Activated CD8-positive, alpha-beta memory T cell treated with anti-CD3 and anti-CD28 coated beads, Interleukin-2, amount 10 ng/mL, durations not matched to agents 7 days and 5 days (primary cell): Measurements from ENCODE around the gene EXD1. TPM values are rescaled to one million over a fixed set of nuclear protein-coding genes. Genes with fewer than 3 reads are reported as not detected.

Source experiments
- ATAC-seq: fragments of 150-1000 bp; cut with Tn5 transposase; one replicate; pipeline ENCODE4 v1.10.0; 2021; ENCODE audit warnings: moderate library complexity
- CTCF ChIA-PET: fragments of 350-600 bp; sonication (Branson Sonifier 250); formaldehyde crosslinking; loops from one replicate; lab custom pipeline; 2021; ENCODE audit warnings: antibody characterized with exemption; lab: Charles Lee
- DNase-seq: peaks from one replicate; pipeline ENCODE4 v3.0.0-alpha.2; 2020
- H3K27ac Mint-ChIP-seq: one replicate; pipeline ENCODE4 v1.8.0; 2021; ENCODE audit warnings: mild to moderate bottlenecking, mixed read lengths
- H3K27me3 Mint-ChIP-seq: one replicate; pipeline ENCODE4 v1.8.0; 2021; ENCODE audit warnings: mixed read lengths
- H3K36me3 Mint-ChIP-seq: one replicate; pipeline ENCODE4 v1.8.0; 2021; ENCODE audit warnings: mild to moderate bottlenecking, mixed read lengths
- H3K4me1 Mint-ChIP-seq: one replicate; pipeline ENCODE4 v1.8.0; 2021; ENCODE audit warnings: mixed read lengths
- H3K4me3 Mint-ChIP-seq: one replicate; pipeline ENCODE4 v1.8.0; 2021; ENCODE audit warnings: mild to moderate bottlenecking, moderate library complexity, mixed read lengths
- H3K9me3 Mint-ChIP-seq: one replicate; pipeline ENCODE4 v1.8.0; 2022; ENCODE audit warnings: low read depth, mixed read lengths
- total RNA-seq, 2 experiments: library from RNA; stranded (reverse); gene quantifications; one replicate each; pipeline ENCODE4 v1.2.3, GENCODE V29; 2021

Gene EXD1
- total RNA-seq, 2 experiments from 2014 or later: not detected

GRCh38 chr15:41215708-41216107 lies 14.8 kb downstream of the EXD1 start:
- no peak overlapping the region for H3K27ac Mint-ChIP-seq
- no peak for DNase-seq
- no peak overlapping the region for H3K4me3 Mint-ChIP-seq
- CTCF ChIA-PET: no interaction called here
- ATAC-seq: no peak
- H3K9me3 Mint-ChIP-seq: no peaks in the 10 kb centered on the region
- no peaks in the 10 kb centered on the region for H3K4me1 Mint-ChIP-seq
- H3K27me3 Mint-ChIP-seq: peaks cover 44% of the 10 kb centered on the region
- no peaks in the 10 kb centered on the region for H3K36me3 Mint-ChIP-seq

- H3K4me1 Mint-ChIP-seq: no peaks in the 10 kb centered on the region
- H3K27me3 Mint-ChIP-seq: peaks cover 27% of the 10 kb centered on the region
- ATAC-seq (no peak), DNase-seq (no peak)
- CTCF ChIA-PET: interaction anchor here (0.7 to 1.7 kb wide), 2 partner anchors 22 to 111 kb away, joined by 3 to 4 read pairs; no protein-coding TSS in a partner anchor
- H3K27ac Mint-ChIP-seq: no peak overlapping the region
- no peaks in the 10 kb centered on the region for H3K36me3 Mint-ChIP-seq
- no peaks in the 10 kb centered on the region for H3K9me3 Mint-ChIP-seq
- no peak overlapping the region for H3K4me3 Mint-ChIP-seq
These were observed 22.7 kb downstream of the EXD1 start for GRCh38 chr15:41207687-41208448.

- Mint-ChIP-seq H3K4me1 (no peaks in the 10 kb centered on the region), H3K27ac (no peak overlapping the region), H3K9me3 (no peaks in the 10 kb centered on the region), H3K4me3 (no peak overlapping the region), H3K36me3 (no peaks in the 10 kb centered on the region), H3K27me3 (peaks cover 25% of the 10 kb centered on the region)
- no peak for DNase-seq
- no peak for ATAC-seq
- CTCF ChIA-PET: no interaction called here
These were observed 25.2 kb downstream of the EXD1 start for GRCh38 chr15:41205315-41205714.

- Mint-ChIP-seq H3K9me3 (no peaks in the 10 kb centered on the region), H3K4me1 (no peaks in the 10 kb centered on the region), H3K27ac (no peak overlapping the region), H3K36me3 (no peaks in the 10 kb centered on the region), H3K4me3 (no peak overlapping the region), H3K27me3 (peaks cover 12% of the 10 kb centered on the region)
- no peak for ATAC-seq
- no peak for DNase-seq
- CTCF ChIA-PET: interaction anchor here (1.0 kb wide), 1 partner anchor 299 kb away, joined by 4 read pairs; no protein-coding TSS in a partner anchor
These were observed 27.2 kb downstream of the EXD1 start for GRCh38 chr15:41203395-41203794.

GRCh38 chr15:41199470-41199869 lies 31.1 kb downstream of the EXD1 start:
- no peaks in the 10 kb centered on the region for H3K36me3 Mint-ChIP-seq
- CTCF ChIA-PET: interaction anchor here (0.6 to 1.1 kb wide), 2 partner anchors 178 to 288 kb away, joined by 3 to 4 read pairs; no protein-coding TSS in a partner anchor

GRCh38 chr15:41194444-41194843 lies 36.1 kb downstream of the EXD1 start:
- Mint-ChIP-seq H3K27ac (no peak overlapping the region), H3K4me1 (peaks cover 1% of the 10 kb centered on the region), H3K9me3 (no peaks in the 10 kb centered on the region), H3K27me3 (no peaks in the 10 kb centered on the region), H3K36me3 (no peaks in the 10 kb centered on the region), H3K4me3 (no peak overlapping the region)
- CTCF ChIA-PET: interaction anchor here (0.9 to 2.1 kb wide), 2 partner anchors 289 to 335 kb away, joined by 3 to 4 read pairs; no protein-coding TSS in a partner anchor
- DNase-seq (no peak), ATAC-seq (no peak)

More at GRCh38 chr15:41199470-41199869, 31.1 kb downstream of the EXD1 start:
- DNase-seq: no peak
- Mint-ChIP-seq H3K9me3 (no peaks in the 10 kb centered on the region), H3K27me3 (peaks cover 3% of the 10 kb centered on the region), H3K27ac (no peak overlapping the region), H3K4me3 (no peak overlapping the region), H3K4me1 (peaks cover 1% of the 10 kb centered on the region)
- ATAC-seq: no peak

- Mint-ChIP-seq H3K4me1 (peaks cover 1% of the 10 kb centered on the region), H3K27ac (no peak overlapping the region), H3K27me3 (peaks cover 13% of the 10 kb centered on the region), H3K9me3 (no peaks in the 10 kb centered on the region), H3K4me3 (no peak overlapping the region), H3K36me3 (no peaks in the 10 kb centered on the region)
- DNase-seq (no peak), ATAC-seq (no peak)
- CTCF ChIA-PET: interaction anchor here (0.8 to 3.6 kb wide), 17 partner anchors 10 to 743 kb away, joined by 3 to 81 read pairs (median 3); partner anchors contain the start of genes BAHD1 and CHAC1
These were observed 47.0 kb downstream of the EXD1 start for GRCh38 chr15:41183581-41183980.

- CTCF ChIA-PET: interaction anchor here (0.8 to 1.3 kb wide), 4 partner anchors 252 to 324 kb away, joined by 3 read pairs; no protein-coding TSS in a partner anchor
- Mint-ChIP-seq H3K27me3 (peaks cover 13% of the 10 kb centered on the region), H3K4me3 (no peak overlapping the region), H3K4me1 (peaks cover 1% of the 10 kb centered on the region), H3K27ac (no peak overlapping the region), H3K36me3 (no peaks in the 10 kb centered on the region), H3K9me3 (no peaks in the 10 kb centered on the region)
- ATAC-seq (no peak), DNase-seq (no peak)
These were observed 48.3 kb downstream of the EXD1 start for GRCh38 chr15:41182266-41182665.

- no peak for ATAC-seq
- no peaks in the 10 kb centered on the region for H3K9me3 Mint-ChIP-seq
- no peak for DNase-seq
- H3K36me3 Mint-ChIP-seq: no peaks in the 10 kb centered on the region
- CTCF ChIA-PET: interaction anchor here (1.0 kb wide), 1 partner anchor 276 kb away, joined by 4 read pairs; no protein-coding TSS in a partner anchor
- H3K4me3 Mint-ChIP-seq: no peak overlapping the region
- no peak overlapping the region for H3K27ac Mint-ChIP-seq
- H3K4me1 Mint-ChIP-seq: peaks cover 1% of the 10 kb centered on the region
- H3K27me3 Mint-ChIP-seq: peaks cover 13% of the 10 kb centered on the region
These were observed 50.3 kb downstream of the EXD1 start for GRCh38 chr15:41180206-41180789.

- DNase-seq: no peak
- H3K27me3 Mint-ChIP-seq: peaks cover 12% of the 10 kb centered on the region
- CTCF ChIA-PET: no interaction called here
- H3K27ac Mint-ChIP-seq: no peak overlapping the region
- H3K4me3 Mint-ChIP-seq: no peak overlapping the region
- no peaks in the 10 kb centered on the region for H3K9me3 Mint-ChIP-seq
- no peak for ATAC-seq
- no peaks in the 10 kb centered on the region for H3K4me1 Mint-ChIP-seq
- H3K36me3 Mint-ChIP-seq: no peaks in the 10 kb centered on the region
These were observed 60.8 kb downstream of the EXD1 start for GRCh38 chr15:41169781-41170180.

GRCh38 chr15:41169086-41169485 lies 61.5 kb downstream of the EXD1 start:
- ATAC-seq (no peak), DNase-seq (no peak)
- no peaks in the 10 kb centered on the region for H3K36me3 Mint-ChIP-seq
- CTCF ChIA-PET: no interaction called here
- H3K27ac Mint-ChIP-seq: no peak overlapping the region
- no peaks in the 10 kb centered on the region for H3K9me3 Mint-ChIP-seq
- no peaks in the 10 kb centered on the region for H3K4me1 Mint-ChIP-seq
- H3K4me3 Mint-ChIP-seq: no peak overlapping the region
- peaks cover 12% of the 10 kb centered on the region for H3K27me3 Mint-ChIP-seq

- Mint-ChIP-seq H3K27me3 (peaks cover 9% of the 10 kb centered on the region), H3K4me3 (no peak overlapping the region), H3K27ac (no peak overlapping the region), H3K36me3 (no peaks in the 10 kb centered on the region), H3K9me3 (no peaks in the 10 kb centered on the region), H3K4me1 (peaks cover 15% of the 10 kb centered on the region)
- ATAC-seq (no peak), DNase-seq (no peak)
- CTCF ChIA-PET: interaction anchor here (1.2 kb wide), 1 partner anchor 19 kb away, joined by 3 read pairs; no protein-coding TSS in a partner anchor
These were observed 68.8 kb downstream of the EXD1 start for GRCh38 chr15:41161736-41162135.

GRCh38 chr15:41161336-41161735 lies 69.2 kb downstream of the EXD1 start:
- ATAC-seq (no peak), DNase-seq (no peak)
- Mint-ChIP-seq H3K4me1 (peaks cover 15% of the 10 kb centered on the region), H3K4me3 (no peak overlapping the region), H3K27me3 (peaks cover 8% of the 10 kb centered on the region), H3K36me3 (no peaks in the 10 kb centered on the region), H3K27ac (no peak overlapping the region), H3K9me3 (no peaks in the 10 kb centered on the region)
- CTCF ChIA-PET: interaction anchor here (1.2 kb wide), 1 partner anchor 19 kb away, joined by 3 read pairs; no protein-coding TSS in a partner anchor
